Measurements from ENCODE around the gene ARAP3. TPM values are rescaled to one million over a fixed set of nuclear protein-coding genes. Genes with fewer than 3 reads are reported as not detected.

ARAP3 gene
- total and polyA plus RNA-seq, 9 of the 15 experiments (the other 6 are each of a cell fraction or from before 2014, with no cell fraction given) = 0.83 to 25.7 (median 6.4) TPM

DNA sequence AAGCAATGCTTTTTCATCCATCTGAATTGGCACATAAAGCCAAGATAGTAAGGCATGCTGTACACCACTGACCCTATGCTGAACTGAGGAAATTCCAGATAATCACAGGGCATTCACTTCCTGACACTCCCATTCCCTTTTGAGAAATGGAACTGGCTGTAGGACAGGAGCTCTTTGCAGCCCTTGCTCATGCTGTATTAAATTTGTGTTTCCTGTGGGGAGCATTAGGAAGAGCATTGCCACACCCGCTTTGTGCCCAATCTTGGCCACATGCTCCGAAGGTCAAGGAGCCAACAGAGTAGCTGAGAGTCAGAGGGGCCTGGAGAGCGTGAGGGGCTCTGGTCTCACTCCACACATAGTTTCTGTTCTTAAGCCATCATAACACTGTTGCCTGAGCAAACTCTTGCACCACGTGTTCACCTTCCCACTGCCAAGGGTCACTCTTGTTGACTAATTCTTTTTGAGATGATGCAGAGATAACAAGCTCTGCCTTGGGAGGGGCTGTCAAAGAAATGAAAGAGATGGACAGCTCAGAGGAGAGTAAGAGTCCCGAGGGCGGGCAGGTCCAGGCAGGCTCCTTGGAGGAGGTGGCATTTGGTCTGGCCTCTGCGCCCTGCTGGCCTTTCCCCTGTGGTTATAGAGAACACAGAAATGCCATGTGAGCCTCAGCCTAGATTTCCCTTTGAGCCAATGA, 31.7 kb upstream of the ARAP3 start (continued):
- TF ChIP-seq, protein P1, sequence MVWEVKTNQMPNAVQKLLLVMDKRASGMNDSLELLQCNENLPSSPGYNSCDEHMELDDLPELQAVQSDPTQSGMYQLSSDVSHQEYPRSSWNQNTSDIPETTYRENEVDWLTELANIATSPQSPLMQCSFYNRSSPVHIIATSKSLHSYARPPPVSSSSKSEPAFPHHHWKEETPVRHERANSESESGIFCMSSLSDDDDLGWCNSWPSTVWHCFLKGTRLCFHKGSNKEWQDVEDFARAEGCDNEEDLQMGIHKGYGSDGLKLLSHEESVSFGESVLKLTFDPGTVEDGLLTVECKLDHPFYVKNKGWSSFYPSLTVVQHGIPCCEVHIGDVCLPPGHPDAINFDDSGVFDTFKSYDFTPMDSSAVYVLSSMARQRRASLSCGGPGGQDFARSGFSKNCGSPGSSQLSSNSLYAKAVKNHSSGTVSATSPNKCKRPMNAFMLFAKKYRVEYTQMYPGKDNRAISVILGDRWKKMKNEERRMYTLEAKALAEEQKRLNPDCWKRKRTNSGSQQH (CRISPR knock-in tag; IDR thresholded peaks at IDR 0.05) = no peak
- TF ChIP-seq, protein P2, sequence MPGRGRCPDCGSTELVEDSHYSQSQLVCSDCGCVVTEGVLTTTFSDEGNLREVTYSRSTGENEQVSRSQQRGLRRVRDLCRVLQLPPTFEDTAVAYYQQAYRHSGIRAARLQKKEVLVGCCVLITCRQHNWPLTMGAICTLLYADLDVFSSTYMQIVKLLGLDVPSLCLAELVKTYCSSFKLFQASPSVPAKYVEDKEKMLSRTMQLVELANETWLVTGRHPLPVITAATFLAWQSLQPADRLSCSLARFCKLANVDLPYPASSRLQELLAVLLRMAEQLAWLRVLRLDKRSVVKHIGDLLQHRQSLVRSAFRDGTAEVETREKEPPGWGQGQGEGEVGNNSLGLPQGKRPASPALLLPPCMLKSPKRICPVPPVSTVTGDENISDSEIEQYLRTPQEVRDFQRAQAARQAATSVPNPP (IDR thresholded peaks at IDR 0.05; ENCODE audit: borderline replicate concordance, insufficient read depth, insufficient read length) = no peak
- no peak for TF ChIP-seq E2F3 (CRISPR knock-in tag; IDR thresholded peaks at IDR 0.05)
- TF ChIP-seq, protein P3, sequence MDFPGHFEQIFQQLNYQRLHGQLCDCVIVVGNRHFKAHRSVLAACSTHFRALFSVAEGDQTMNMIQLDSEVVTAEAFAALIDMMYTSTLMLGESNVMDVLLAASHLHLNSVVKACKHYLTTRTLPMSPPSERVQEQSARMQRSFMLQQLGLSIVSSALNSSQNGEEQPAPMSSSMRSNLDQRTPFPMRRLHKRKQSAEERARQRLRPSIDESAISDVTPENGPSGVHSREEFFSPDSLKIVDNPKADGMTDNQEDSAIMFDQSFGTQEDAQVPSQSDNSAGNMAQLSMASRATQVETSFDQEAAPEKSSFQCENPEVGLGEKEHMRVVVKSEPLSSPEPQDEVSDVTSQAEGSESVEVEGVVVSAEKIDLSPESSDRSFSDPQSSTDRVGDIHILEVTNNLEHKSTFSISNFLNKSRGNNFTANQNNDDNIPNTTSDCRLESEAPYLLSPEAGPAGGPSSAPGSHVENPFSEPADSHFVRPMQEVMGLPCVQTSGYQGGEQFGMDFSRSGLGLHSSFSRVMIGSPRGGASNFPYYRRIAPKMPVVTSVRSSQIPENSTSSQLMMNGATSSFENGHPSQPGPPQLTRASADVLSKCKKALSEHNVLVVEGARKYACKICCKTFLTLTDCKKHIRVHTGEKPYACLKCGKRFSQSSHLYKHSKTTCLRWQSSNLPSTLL (IDR thresholded peaks at IDR 0.05) = no peak
- TF ChIP-seq ZNF3 (CRISPR knock-in tag; IDR thresholded peaks at IDR 0.05) = no peak
- TF ChIP-seq, protein P4, sequence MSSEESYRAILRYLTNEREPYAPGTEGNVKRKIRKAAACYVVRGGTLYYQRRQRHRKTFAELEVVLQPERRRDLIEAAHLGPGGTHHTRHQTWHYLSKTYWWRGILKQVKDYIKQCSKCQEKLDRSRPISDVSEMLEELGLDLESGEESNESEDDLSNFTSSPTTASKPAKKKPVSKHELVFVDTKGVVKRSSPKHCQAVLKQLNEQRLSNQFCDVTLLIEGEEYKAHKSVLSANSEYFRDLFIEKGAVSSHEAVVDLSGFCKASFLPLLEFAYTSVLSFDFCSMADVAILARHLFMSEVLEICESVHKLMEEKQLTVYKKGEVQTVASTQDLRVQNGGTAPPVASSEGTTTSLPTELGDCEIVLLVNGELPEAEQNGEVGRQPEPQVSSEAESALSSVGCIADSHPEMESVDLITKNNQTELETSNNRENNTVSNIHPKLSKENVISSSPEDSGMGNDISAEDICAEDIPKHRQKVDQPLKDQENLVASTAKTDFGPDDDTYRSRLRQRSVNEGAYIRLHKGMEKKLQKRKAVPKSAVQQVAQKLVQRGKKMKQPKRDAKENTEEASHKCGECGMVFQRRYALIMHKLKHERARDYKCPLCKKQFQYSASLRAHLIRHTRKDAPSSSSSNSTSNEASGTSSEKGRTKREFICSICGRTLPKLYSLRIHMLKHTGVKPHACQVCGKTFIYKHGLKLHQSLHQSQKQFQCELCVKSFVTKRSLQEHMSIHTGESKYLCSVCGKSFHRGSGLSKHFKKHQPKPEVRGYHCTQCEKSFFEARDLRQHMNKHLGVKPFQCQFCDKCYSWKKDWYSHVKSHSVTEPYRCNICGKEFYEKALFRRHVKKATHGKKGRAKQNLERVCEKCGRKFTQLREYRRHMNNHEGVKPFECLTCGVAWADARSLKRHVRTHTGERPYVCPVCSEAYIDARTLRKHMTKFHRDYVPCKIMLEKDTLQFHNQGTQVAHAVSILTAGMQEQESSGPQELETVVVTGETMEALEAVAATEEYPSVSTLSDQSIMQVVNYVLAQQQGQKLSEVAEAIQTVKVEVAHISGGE (CRISPR knock-in tag; IDR thresholded peaks at IDR 0.05) = no peak
- no peak for TF ChIP-seq ZC3H4 (CRISPR knock-in tag; IDR thresholded peaks at IDR 0.05; ENCODE audit: borderline replicate concordance)
- no peak for TF ChIP-seq RBM34 (IDR thresholded peaks at IDR 0.05; ENCODE audit: borderline replicate concordance, insufficient read depth, low read length)
- no peak for TF ChIP-seq TEAD1 (CRISPR knock-in tag; IDR thresholded peaks at IDR 0.05)
- TF ChIP-seq HOXB6 (CRISPR knock-in tag; IDR thresholded peaks at IDR 0.05; ENCODE audit: borderline replicate concordance) = no peak
- TF ChIP-seq, protein P5, sequence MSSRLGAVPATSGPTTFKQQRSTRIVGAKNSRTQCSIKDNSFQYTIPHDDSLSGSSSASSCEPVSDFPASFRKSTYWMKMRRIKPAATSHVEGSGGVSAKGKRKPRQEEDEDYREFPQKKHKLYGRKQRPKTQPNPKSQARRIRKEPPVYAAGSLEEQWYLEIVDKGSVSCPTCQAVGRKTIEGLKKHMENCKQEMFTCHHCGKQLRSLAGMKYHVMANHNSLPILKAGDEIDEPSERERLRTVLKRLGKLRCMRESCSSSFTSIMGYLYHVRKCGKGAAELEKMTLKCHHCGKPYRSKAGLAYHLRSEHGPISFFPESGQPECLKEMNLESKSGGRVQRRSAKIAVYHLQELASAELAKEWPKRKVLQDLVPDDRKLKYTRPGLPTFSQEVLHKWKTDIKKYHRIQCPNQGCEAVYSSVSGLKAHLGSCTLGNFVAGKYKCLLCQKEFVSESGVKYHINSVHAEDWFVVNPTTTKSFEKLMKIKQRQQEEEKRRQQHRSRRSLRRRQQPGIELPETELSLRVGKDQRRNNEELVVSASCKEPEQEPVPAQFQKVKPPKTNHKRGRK (tag; IDR thresholded peaks at IDR 0.05) = no peak
- TF ChIP-seq ZNF263 (CRISPR knock-in tag; IDR thresholded peaks at IDR 0.05; ENCODE audit: borderline replicate concordance) = no peak
- TF ChIP-seq, protein P6, sequence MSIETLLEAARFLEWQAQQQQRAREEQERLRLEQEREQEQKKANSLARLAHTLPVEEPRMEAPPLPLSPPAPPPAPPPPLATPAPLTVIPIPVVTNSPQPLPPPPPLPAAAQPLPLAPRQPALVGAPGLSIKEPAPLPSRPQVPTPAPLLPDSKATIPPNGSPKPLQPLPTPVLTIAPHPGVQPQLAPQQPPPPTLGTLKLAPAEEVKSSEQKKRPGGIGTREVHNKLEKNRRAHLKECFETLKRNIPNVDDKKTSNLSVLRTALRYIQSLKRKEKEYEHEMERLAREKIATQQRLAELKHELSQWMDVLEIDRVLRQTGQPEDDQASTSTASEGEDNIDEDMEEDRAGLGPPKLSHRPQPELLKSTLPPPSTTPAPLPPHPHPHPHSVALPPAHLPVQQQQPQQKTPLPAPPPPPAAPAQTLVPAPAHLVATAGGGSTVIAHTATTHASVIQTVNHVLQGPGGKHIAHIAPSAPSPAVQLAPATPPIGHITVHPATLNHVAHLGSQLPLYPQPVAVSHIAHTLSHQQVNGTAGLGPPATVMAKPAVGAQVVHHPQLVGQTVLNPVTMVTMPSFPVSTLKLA (conservative IDR thresholded peaks at IDR 0.05) = 0 out of 4 replicates have a peak, but pooled peaks of 1 of the 2 experiments have one; percentile 14

Data from K562 (cell line).